Activated CD8-positive, alpha-beta T cell treated with anti-CD3 and anti-CD28 coated beads, Interleukin-2, amount 10 ng/mL, durations not matched to agents 7 days and 5 days (primary cell): ENCODE data around the gene NDUFA12. TPM values are rescaled to one million over a fixed set of nuclear protein-coding genes. Genes with fewer than 3 reads are reported as not detected.

Experiments used
- ATAC-seq: fragments of 150-1000 bp; cut with Tn5 transposase; one replicate; pipeline ENCODE4 v1.10.0; 2021; ENCODE audit warnings: moderate library complexity
- CTCF ChIA-PET: fragments of 350-600 bp; sonication (Branson Sonifier 250); formaldehyde crosslinking; loops from one replicate; lab custom pipeline; 2021; ENCODE audit warnings: antibody characterized with exemption; lab: Charles Lee
- POLR2A ChIA-PET: fragments of 350-600 bp; sonication (Branson Sonifier 250); formaldehyde crosslinking; loops from one replicate; lab custom pipeline; 2021; ENCODE audit warnings: antibody characterized with exemption; lab: Charles Lee
- DNase-seq: peaks from one replicate; pipeline ENCODE4 v3.0.0-alpha.2; 2020
- H3K27ac Mint-ChIP-seq: one replicate; pipeline ENCODE4 v1.8.0; 2021; ENCODE audit warnings: mild to moderate bottlenecking, mixed read lengths
- H3K27me3 Mint-ChIP-seq: one replicate; pipeline ENCODE4 v1.8.0; 2021; ENCODE audit warnings: low read depth, mixed read lengths
- H3K36me3 Mint-ChIP-seq: one replicate; pipeline ENCODE4 v1.8.0; 2021; ENCODE audit warnings: low read depth, mixed read lengths
- H3K4me1 Mint-ChIP-seq: one replicate; pipeline ENCODE4 v1.8.0; 2021; ENCODE audit warnings: low read depth, mixed read lengths
- H3K4me3 Mint-ChIP-seq: one replicate; pipeline ENCODE4 v1.8.0; 2021; ENCODE audit warnings: mild to moderate bottlenecking, mixed read lengths
- H3K9me3 Mint-ChIP-seq: one replicate; pipeline ENCODE4 v1.8.0; 2022; ENCODE audit warnings: mixed read lengths; ENCODE audit not compliant: insufficient read depth
- total RNA-seq, 2 experiments: library from RNA; stranded (reverse); gene quantifications; one replicate each; pipeline ENCODE4 v1.2.3, GENCODE V29; 2021

The NDUFA12 gene
- total RNA-seq, 2 experiments from 2014 or later: 247 to 253 TPM

GRCh38 chr12:94961911-94962310 is 41.6 kb downstream of the NDUFA12 start:
- POLR2A ChIA-PET: no interaction called here
- Mint-ChIP-seq H3K27me3 (peaks cover 4% of the 10 kb centered on the region), H3K4me3 (no peak overlapping the region), H3K36me3 (no peaks in the 10 kb centered on the region), H3K4me1 (no peaks in the 10 kb centered on the region), H3K9me3 (no peaks in the 10 kb centered on the region), H3K27ac (no peak overlapping the region)
- ATAC-seq: no peak
- CTCF ChIA-PET: interaction anchor here (0.9 kb wide), 1 partner anchor 22 kb away, joined by 3 read pairs; no protein-coding TSS in a partner anchor
- no peak for DNase-seq

- no peaks in the 10 kb centered on the region for H3K36me3 Mint-ChIP-seq
- no peak overlapping the region for H3K4me3 Mint-ChIP-seq
- POLR2A ChIA-PET: no interaction called here
- H3K27me3 Mint-ChIP-seq: peaks cover 4% of the 10 kb centered on the region
- H3K4me1 Mint-ChIP-seq: no peaks in the 10 kb centered on the region
- DNase-seq (no peak), ATAC-seq (no peak)
- H3K27ac Mint-ChIP-seq: no peak overlapping the region
- CTCF ChIA-PET: interaction anchor here (0.8 to 0.9 kb wide), 2 partner anchors 9 to 21 kb away, joined by 3 read pairs; no protein-coding TSS in a partner anchor
- H3K9me3 Mint-ChIP-seq: no peaks in the 10 kb centered on the region
Observed at GRCh38 chr12:94961256-94961824, 42.2 kb downstream of the NDUFA12 start.

GRCh38 chr12:94957006-94957405 is 46.5 kb downstream of the NDUFA12 start:
- Mint-ChIP-seq H3K4me1 (peaks cover 8% of the 10 kb centered on the region), H3K4me3 (no peak overlapping the region), H3K9me3 (no peaks in the 10 kb centered on the region), H3K27ac (no peak overlapping the region), H3K36me3 (no peaks in the 10 kb centered on the region), H3K27me3 (peaks cover 27% of the 10 kb centered on the region)
- CTCF ChIA-PET: interaction anchor here (0.8 kb wide), 1 partner anchor 26 kb away, joined by 3 read pairs; no protein-coding TSS in a partner anchor
- POLR2A ChIA-PET: interaction anchor here (0.9 kb wide), 1 partner anchor 14 kb away, joined by 3 read pairs; no protein-coding TSS in a partner anchor
- ATAC-seq (no peak), DNase-seq (no peak)

- POLR2A ChIA-PET: no interaction called here
- no peaks in the 10 kb centered on the region for H3K9me3 Mint-ChIP-seq
- no peak overlapping the region for H3K4me3 Mint-ChIP-seq
- H3K4me1 Mint-ChIP-seq: peaks cover 8% of the 10 kb centered on the region
- ATAC-seq (no peak), DNase-seq (no peak)
- H3K27ac Mint-ChIP-seq: no peak overlapping the region
- H3K36me3 Mint-ChIP-seq: no peaks in the 10 kb centered on the region
- peaks cover 33% of the 10 kb centered on the region for H3K27me3 Mint-ChIP-seq
- CTCF ChIA-PET: no interaction called here
Observed at GRCh38 chr12:94954948-94955592, 48.4 kb downstream of the NDUFA12 start.

GRCh38 chr12:94954029-94954685 is 49.3 kb downstream of the NDUFA12 start:
- Mint-ChIP-seq H3K9me3 (no peaks in the 10 kb centered on the region), H3K27me3 (peaks cover 33% of the 10 kb centered on the region), H3K27ac (no peak overlapping the region), H3K4me3 (no peak overlapping the region), H3K4me1 (peaks cover 8% of the 10 kb centered on the region), H3K36me3 (no peaks in the 10 kb centered on the region)
- ChIA-PET CTCF (no interaction called here), POLR2A (no interaction called here)
- DNase-seq (no peak), ATAC-seq (no peak)

GRCh38 chr12:94952325-94952724 is 51.2 kb downstream of the NDUFA12 start:
- Mint-ChIP-seq H3K36me3 (no peaks in the 10 kb centered on the region), H3K9me3 (no peaks in the 10 kb centered on the region), H3K27me3 (peaks cover 36% of the 10 kb centered on the region), H3K4me1 (peaks cover 8% of the 10 kb centered on the region), H3K27ac (no peak overlapping the region), H3K4me3 (no peak overlapping the region)
- CTCF ChIA-PET: interaction anchor here (0.8 kb wide), 1 partner anchor 9 kb away, joined by 3 read pairs; no protein-coding TSS in a partner anchor
- POLR2A ChIA-PET: no interaction called here
- ATAC-seq (no peak), DNase-seq (no peak)

GRCh38 chr12:94951071-94951934 is 52.2 kb downstream of the NDUFA12 start:
- no peaks in the 10 kb centered on the region for H3K36me3 Mint-ChIP-seq
- H3K27ac Mint-ChIP-seq: no peak overlapping the region
- no peaks in the 10 kb centered on the region for H3K9me3 Mint-ChIP-seq
- H3K27me3 Mint-ChIP-seq: peaks cover 39% of the 10 kb centered on the region
- ATAC-seq (no peak), DNase-seq (no peak)
- peaks cover 8% of the 10 kb centered on the region for H3K4me1 Mint-ChIP-seq
- H3K4me3 Mint-ChIP-seq: no peak overlapping the region
- CTCF ChIA-PET: no interaction called here
- POLR2A ChIA-PET: no interaction called here

GRCh38 chr12:94948232-94948810 is 55.2 kb downstream of the NDUFA12 start:
- Mint-ChIP-seq H3K9me3 (peaks cover 7% of the 10 kb centered on the region), H3K4me1 (peaks cover 14% of the 10 kb centered on the region), H3K36me3 (peaks cover 21% of the 10 kb centered on the region), H3K4me3 (no peak overlapping the region), H3K27me3 (peaks cover 29% of the 10 kb centered on the region), H3K27ac (no peak overlapping the region)
- no peak for ATAC-seq
- POLR2A ChIA-PET: no interaction called here
- CTCF ChIA-PET: no interaction called here
- DNase-seq: no peak

GRCh38 chr12:94942663-94943062 is 60.8 kb downstream of the NDUFA12 start:
- peaks cover 14% of the 10 kb centered on the region for H3K9me3 Mint-ChIP-seq
- no peak for ATAC-seq
- H3K36me3 Mint-ChIP-seq: peaks cover 31% of the 10 kb centered on the region
- ChIA-PET CTCF (no interaction called here), POLR2A (interaction anchor here (0.5 to 1.5 kb wide), 4 partner anchors 15 to 1180 kb away, joined by 3 read pairs; partner anchors contain the start of gene NDUFA12)
- H3K4me3 Mint-ChIP-seq: peak overlapping the region; percentile 39
- H3K27ac Mint-ChIP-seq: peak overlapping the region; percentile 86
- H3K4me1 Mint-ChIP-seq: peaks cover 53% of the 10 kb centered on the region
- peak; percentile 65 for DNase-seq
- H3K27me3 Mint-ChIP-seq: peaks cover 10% of the 10 kb centered on the region

GRCh38 chr12:94941440-94941862 is 62.0 kb downstream of the NDUFA12 start:
- H3K9me3 Mint-ChIP-seq: peaks cover 14% of the 10 kb centered on the region
- H3K36me3 Mint-ChIP-seq: peaks cover 31% of the 10 kb centered on the region
- peaks cover 55% of the 10 kb centered on the region for H3K4me1 Mint-ChIP-seq
- H3K27ac Mint-ChIP-seq: peak overlapping the region; percentile 68
- ATAC-seq (peak; percentile 57), DNase-seq (peak; percentile 55)
- CTCF ChIA-PET: no interaction called here
- POLR2A ChIA-PET: interaction anchor here (1.5 kb wide), 1 partner anchor 62 kb away, joined by 3 read pairs; the partner anchor contains the start of gene NDUFA12
- H3K4me3 Mint-ChIP-seq: no peak overlapping the region
- peaks cover 8% of the 10 kb centered on the region for H3K27me3 Mint-ChIP-seq

- H3K4me3 Mint-ChIP-seq: no peak overlapping the region
- H3K27ac Mint-ChIP-seq: peak overlapping the region; percentile 68
- peaks cover 5% of the 10 kb centered on the region for H3K27me3 Mint-ChIP-seq
- H3K36me3 Mint-ChIP-seq: peaks cover 27% of the 10 kb centered on the region
- no peak for ATAC-seq
- H3K4me1 Mint-ChIP-seq: peaks cover 55% of the 10 kb centered on the region
- ChIA-PET CTCF (no interaction called here), POLR2A (no interaction called here)
- no peak for DNase-seq
- H3K9me3 Mint-ChIP-seq: peaks cover 14% of the 10 kb centered on the region
Observed at GRCh38 chr12:94940771-94941170, 62.7 kb downstream of the NDUFA12 start.
